Activated CD4-positive, alpha-beta T cell treated with anti-CD3 and anti-CD28 coated beads for 24 hours (primary cell): ENCODE measurements around the gene TRAPPC5.

Experiments used
- DNase-seq, 2 donors: peaks; one replicate each; pipeline ENCODE4 v3.0.0-alpha.2; 2020; ENCODE audit warnings: low read depth in 2 of 2

Gene TRAPPC5

DNA sequence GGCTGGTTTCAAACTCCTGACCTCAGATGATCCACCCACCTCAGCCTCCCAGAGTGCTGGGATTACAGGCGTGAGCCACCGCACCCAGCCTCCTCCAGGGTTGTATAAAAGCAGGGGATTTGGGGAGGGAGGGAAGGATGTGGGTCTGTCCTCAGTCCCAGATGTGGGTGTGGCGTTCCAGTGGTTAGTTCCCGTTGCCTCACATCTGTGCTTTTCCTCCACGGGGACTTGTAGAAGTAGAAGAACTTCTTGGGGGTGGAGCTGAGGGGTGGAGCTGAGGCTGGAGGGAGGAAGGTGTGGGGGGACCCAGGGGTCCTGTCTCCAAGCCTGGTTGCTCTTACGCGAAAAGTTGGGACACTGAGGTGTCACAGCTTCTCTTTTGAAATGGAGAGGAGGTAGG lies 4.3 kb upstream of the TRAPPC5 start:
- DNase-seq = no peak

DNA sequence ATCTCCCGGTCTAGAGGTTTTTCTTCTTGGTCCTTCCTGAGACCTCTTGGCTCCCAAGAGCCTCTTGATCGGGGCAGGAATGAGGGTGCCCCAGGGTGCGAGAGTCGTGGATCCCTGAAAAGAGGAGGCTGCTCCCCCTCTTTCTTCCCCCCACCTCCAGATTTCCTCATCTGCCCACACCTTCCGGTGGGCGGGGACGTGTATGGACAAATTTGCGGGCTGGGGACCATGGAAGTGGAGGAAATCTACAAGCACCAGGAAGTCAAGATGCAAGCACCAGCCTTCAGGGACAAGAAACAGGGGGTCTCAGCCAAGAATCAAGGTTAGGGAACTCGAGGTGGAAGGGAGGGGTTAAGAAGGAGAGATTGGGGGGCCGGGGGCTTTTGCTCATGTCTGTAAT lies 3.8 kb upstream of the TRAPPC5 start, which contains the start of gene MCEMP1:
TSS of gene MCEMP1 (plus strand) at position 237 of the 400 bp plus-strand sequence. CDS start at position 268, 31 bp downstream.
- no peak for DNase-seq

DNA sequence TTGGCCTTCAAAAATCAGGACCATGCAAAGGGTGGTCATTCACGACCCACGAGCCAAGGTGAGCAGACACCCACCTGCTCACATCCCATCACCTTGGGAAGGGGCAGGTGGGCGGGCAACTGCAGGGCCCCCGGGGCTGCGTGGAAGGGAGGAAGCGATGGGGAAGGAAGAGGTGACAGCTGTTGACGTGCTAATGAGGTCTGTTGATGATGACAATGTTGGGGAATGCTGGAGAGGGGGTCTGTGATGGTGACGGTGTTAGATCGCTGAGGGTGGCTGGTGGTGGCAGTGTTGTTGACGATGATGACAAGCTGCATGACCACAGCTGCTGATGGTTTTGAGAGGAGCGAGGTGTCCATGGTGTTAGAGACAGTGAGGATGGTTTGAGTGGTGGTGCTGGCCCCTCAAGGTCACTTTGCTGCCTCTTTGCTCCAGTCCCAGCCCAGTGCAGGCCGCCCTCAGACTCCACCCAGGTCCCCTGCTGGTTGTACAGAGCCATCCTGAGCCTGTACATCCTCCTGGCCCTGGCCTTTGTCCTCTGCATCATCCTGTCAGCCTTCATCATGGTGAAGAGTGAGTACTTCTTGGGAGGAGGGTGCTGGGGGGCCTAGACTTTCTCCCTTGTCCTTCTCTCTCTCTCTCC lies 2.8 kb upstream of the TRAPPC5 start:
- no peak for DNase-seq

DNA sequence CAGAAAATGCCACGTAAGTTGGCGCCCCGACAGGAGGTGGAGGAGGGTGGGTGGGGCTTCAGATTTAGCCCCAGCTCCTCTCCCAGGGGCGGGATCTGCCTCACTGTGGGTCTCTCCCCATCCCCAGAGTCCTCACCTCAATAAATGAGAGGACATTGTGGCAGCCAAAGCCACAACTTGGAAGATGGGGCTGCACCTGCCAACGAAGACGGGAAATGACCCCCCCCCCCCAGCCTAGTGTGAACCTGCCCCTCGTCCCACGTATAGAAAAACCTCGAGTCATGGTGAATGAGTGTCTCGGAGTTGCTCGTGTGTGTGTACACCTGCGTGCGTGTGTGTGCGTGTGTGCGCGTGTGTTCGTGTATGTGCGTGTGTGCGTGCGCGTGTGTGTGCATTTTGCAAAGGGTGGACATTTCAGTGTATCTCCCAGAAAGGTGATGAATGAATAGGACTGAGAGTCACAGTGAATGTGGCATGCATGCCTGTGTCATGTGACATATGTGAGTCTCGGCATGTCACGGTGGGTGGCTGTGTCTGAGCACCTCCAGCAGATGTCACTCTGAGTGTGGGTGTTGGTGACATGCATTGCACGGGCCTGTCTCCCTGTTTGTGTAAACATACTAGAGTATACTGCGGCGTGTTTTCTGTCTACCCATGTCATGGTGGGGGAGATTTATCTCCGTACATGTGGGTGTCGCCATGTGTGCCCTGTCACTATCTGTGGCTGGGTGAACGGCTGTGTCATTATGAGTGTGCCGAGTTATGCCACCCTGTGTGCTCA lies 1.5 kb upstream of the TRAPPC5 start:
- peak; percentile 39 to 47 for DNase-seq

DNA sequence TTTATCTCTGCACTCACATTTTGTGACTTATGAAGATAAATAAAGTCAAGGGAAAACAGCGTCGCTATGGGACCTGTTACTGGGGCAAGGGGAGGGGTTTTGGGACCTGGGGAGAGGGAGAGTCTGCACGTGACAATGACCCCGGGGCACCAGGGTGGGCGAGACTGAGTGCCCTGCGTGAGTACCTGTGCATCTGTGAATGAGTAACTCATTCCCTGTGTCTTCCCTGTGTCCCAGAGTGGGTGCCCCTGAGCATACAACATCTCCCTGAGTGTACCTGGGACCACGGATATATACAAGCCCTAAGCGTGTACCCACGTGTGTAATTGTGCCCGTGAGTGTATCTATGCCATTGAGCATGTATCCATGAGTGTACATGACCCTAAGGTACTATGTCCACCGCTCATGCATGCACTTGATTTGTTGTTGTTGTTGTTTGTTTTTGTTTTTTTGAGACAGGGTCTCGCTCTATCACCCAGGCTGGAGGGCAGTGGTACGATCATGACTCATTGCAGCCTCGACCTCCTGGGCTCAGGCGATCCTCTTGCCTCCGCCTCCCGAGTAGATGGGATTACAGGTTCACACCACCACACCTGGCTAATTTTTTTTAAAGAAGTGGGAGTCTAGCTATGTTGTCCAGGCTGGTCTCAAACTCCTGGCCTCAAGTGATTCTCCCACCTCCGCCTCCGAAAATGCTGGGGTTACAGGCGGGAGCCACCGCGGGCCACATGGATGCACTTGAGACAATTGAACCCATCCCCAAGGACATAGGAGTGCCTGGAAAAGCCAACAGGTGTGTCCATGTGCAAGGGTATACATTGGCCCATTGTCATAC lies 645 bp upstream of the TRAPPC5 start:
- no peak for DNase-seq

DNA sequence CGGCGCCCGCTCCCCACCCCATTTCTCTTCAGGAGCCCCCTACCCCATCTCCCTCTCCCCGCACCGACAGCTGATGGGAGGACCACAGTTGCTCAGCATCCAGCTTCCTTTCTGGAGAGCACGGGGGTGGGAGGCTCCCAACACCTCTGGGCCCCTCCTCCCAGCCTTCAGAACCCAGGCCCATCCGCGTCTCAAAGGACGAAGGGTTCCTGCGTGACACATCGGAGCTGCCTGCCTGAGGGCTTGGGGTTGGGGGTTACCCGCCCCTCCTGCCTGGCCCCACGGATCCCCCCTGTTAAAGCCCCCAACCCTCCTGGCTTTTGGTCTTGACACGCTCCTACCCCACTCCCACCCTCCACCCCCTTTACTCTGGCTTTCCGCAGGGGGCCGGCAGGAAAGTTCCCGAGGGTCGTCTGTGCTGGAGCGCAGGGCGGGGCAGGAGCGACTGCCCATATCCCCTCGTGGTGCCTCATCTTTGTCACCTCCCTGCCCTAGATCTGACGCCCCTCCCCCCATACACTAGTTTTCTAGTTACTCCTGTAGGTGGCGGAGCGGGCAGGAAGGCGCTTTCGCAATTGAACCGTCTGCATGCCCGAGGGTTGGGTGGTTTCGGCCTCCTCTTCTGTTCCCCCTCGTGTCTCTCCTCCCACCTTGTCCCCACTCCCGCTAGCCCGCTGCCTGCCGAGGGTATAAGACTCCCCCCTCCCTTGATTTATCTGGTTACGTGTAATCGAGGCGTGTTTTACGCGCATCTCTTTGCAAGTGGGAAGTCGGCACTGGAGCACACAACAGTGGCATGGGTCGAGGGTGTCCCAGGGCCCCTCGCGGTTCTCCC lies 924 bp downstream of the TRAPPC5 start:
- DNase-seq = peak; percentile 80 to 88

DNA sequence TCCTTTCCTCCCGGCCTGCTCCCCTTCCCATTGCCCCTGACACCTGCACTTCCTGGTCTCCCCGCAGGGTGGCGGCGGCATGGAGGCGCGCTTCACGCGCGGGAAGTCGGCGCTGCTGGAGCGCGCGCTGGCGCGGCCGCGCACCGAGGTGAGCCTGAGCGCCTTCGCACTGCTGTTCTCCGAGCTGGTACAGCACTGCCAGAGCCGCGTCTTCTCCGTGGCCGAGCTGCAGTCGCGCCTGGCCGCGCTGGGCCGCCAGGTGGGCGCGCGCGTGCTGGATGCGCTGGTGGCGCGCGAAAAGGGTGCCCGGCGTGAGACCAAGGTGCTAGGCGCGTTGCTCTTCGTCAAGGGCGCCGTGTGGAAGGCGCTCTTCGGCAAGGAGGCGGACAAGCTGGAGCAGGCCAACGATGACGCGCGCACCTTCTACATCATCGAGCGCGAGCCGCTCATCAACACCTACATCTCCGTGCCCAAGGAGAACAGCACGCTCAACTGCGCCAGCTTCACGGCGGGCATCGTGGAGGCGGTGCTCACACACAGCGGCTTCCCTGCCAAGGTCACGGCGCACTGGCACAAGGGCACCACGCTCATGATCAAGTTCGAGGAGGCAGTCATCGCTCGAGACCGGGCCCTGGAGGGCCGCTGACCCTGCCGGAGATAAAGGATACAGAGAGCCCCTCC lies 1.7 kb downstream of the TRAPPC5 start:
- no peak for DNase-seq

DNA sequence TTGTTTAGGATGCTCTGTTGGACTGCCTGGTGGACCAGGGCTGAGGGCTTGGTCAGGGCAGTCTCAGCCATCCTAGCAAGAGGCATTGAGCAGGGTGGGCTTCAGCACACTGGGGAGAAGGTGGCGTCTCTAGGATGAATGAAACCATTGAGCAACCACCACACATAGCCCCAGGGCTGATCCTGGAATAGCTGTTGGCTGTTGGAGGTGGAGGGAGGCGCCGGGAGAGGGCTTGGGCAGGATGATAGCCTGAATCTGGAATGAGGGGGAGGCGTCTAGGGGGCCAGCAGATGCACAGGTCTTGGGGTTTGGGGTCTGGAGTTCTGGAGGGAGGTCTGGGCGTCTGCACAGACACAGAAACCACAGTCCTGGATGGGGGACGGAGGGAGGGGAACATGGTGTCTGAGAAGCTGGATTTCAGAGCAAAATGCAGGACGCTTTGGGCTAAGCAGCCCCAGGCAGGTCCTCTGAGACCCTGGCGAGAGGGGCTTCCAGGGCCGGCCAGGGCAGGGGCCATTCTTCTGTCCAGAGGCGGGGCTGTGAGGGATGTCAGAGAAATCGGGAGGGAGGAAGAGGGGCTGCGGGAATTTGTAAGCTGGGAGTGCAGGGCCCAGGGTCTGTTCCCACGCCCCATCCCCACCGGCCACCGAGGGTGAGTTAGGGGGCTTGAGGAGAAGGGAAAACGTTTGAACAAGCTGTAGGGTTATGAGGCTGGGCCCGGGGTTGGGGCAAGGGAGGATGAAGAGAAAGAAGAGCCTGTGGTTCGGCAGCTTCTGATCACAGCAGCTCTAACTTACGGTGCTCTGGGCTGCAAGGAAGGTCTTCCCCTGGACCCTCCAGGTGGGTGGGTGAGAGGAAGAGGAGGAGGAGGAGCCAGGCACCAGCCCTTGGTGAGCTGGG lies 5.2 kb downstream of the TRAPPC5 start:
- no peak for DNase-seq

DNA sequence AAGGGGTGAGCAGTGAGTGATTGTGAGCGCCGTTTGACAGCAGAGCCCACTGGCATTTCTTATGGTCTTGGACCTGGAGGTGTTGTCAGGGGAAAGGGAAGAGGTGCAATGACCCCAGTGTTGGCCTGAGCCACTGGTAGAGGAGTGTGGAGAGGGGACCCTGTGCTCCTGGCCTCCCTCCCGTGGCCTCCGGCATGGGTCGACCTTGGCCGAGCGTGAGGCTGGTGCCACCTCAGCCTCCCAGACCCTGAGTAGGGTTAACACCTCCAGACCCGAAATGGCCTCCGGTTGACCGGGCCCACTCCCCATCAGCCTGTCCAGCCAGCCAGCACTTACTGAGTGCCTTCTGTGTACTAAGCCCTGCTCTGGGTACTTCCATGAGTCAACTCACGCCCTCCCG lies 6.5 kb downstream of the TRAPPC5 start:
- no peak for DNase-seq

DNA sequence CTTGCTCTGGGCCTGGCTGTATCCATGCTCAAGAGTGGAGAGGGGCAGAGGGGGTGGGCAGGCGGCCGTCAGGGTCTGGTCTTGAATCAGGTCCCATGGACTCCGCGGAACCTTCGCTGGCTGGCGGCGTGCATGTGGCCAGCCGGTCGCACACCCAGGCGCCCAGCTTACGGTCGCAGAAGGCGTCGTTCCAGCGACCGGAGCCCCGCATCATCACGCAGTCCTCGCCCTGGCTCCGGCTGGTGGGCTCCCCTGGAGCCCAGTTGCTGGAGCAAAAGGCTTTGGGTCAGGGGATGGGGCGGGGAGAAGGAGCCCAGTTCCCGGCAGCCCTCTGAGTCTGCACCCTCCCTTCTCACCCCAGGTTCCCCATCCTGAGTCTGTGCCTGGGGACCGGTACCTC lies 8.5 kb downstream of the TRAPPC5 start:
- no peak for DNase-seq

DNA sequence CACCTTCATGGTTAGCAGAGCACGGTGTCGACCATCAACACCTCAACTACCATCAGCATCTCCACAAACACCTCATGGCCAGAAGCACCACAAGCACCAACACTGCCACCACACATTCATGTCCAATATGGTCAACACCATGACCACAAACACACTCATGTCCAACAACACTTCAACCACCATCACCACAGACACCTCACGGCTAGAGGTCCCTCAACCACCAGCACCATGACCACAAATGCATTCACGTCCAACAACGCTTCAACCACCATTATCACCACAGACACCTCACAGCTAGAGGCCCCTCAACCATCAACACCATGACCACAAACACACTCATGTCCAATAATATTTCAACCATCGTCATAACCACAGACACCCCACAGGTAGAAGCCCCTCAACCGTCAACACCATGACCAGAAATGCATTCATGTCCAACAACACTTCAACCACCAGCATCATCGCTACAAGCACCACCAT lies 10.2 kb downstream of the TRAPPC5 start:
- no peak for DNase-seq

DNA sequence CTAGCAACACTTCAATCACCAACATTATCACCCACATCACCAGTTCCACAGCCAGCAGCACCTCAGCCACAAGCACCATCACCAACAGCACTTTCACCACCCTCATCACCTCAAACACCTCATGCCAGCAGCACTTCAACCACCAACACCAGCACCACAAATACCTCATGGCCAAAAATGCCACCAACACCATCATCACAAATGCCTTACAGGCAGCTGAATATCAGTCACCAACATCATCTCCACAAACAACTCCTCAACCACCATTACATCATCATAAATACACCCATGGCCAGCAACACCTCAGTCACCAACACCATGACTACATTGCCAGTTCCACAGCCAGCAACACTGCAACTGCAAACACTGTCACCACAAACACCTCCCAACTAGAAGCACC lies 10.9 kb downstream of the TRAPPC5 start:
- no peak for DNase-seq

DNA sequence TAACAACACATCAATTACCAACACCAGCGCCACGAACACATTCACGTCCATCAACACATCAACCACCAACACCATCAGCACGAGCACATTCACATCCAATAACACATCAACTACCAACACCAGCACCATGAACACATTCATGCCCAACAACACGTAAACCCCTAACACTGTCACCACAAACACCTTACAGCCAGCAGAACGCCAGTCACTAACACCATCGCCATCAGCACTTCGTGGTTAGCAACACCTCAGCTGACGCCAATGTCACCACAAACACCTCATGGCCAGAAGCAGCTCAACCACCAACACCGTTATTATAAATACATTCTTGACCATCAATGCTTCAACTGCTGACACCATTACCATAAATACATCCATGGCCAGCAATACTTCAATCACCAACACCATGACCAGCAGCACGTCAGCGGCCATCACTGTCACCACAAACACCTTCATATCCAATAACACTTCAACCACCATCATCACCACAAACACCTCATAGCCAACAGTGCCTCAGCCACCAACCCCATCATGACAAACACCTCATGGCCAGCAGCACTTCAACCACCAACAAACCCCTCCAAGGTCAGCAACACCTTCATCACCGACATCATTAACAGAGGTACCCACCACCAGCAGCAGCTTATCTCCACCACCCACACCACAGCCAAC lies 11.9 kb downstream of the TRAPPC5 start:
- DNase-seq = no peak

DNA sequence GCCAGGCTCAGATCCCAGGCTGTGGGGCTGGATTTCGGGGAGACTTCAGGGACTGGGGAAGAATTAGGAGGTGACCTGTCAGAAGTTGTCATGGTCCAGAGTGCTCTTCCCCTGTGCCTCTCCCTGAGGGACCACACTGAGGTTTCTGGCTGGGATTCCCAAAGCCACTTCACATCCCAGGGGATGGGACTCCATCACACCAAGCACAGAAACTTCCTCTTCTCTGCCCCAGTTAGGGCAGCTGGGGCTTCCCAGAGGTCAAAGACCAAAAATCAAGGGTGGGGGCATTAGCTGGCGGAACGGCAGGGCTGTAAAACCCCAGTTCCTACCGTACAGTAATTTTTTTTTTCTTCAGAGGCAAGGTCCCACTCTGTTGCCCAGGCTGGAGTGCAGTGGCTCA lies 13.9 kb downstream of the TRAPPC5 start:
- DNase-seq = no peak

DNA sequence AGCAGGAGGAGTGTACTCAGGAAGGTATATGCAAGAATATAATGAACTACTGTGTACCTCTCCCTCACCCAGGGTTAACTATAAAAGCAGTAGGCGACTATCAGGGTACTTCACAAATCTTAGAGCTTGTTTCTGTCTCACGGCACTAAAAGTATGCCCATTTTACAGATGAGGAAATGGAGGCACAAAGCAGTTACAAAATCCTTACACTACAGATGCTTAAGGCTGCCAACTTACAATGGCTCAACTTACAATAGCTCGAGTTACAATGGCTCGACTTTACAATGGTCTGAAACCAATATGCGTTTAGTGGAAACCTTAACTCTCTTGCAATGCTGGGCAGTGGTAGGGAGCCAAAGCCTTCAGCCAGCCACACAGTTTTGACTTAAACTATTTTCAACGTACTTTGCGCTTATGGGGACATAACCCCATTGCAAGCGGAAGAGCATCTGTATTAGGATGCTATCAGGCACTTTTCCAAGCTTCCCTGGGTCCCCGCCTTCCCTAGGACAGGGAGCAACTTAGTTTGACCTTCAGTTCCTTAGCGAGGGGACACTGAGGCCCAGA lies 17.2 kb downstream of the TRAPPC5 start:
- no peak for DNase-seq

DNA sequence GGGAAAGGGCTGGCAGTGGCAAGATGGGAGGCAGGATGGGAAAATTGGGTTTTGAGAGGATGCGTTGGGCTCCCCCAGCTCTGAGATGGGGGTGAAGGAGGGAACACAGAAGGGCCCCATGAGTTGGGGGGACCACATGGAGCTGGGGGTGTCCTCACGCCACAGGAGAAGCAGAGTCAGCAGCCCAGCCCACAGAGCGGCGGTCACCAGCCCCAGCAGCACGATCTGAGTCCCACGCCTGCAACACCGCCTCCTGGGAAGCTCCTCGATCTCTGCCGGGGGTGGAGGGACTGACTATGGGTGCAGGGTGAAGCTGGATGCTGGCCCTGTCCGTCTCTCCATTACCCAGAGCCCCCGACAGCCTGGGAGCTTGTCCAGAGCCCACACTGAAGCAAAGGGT lies 17.9 kb downstream of the TRAPPC5 start:
- no peak for DNase-seq

DNA sequence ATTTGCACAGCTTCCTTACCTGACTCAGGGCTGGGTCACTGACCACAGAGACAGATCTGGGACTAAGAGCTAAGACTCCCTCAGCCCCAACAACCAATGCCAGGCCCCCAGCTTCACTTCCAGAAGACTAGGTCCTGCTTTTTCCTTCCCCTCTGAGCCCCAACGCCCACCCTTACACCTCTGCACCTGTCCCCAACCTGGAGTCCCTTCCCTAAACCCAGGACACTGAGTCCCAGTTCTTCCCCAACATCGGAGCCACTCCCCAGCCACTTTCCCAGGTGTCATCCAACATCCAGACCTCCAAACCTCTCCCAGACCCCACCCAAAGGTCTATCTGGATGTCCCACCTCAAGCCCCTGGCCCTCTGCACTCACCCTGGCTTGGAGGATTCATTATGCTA lies 18.4 kb downstream of the TRAPPC5 start:
- no peak for DNase-seq

DNA sequence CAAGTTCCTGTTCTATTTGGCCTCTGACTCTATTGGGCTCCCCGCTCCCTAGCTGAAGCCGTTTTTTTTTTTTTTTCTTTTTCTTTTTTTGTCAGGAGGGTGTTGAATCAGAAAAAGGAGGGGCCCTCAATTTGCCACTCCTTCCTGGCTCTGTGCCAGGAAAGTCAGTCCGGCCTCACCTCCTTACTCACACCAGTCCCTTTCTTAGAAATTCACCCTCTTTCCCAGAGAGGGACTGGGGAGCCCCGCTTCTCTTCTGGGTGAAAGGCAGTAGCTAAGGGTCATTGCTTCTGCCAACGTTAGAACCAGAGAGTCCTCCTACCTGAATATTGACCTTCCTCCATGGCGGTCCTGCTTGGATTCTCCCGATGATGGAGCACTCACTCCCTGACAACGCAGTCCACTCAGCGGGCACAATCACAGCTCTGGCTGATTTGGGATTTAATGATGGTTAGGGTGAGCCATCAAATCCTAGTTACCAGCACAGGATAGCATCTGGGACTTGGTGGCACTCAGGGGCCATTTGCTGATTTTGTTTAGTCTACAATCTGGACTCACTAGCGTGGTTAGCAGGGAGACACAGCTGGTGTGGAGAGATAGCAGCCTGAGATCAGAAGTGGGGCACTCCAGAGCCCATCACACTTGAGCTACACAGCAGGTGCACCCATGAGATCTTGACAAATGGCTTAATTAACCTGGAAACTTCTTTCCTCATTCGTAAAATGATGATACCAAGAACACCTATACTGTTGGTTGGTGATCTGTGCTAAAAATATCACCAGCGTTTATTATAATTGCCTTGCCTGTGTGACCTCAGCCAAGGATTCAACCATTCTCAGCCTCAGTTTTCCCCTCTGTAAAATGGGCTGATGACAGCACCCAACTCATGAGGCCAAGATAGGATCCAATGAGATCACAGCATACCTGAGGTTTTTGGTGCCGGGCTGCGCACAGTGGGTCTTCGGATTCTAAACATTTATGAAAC lies 19.1 kb downstream of the TRAPPC5 start:
- DNase-seq = peak; percentile 28 to 45
